Measurements from ENCODE around the gene SLC22A6. TPM values are rescaled to one million over a fixed set of nuclear protein-coding genes. Genes with fewer than 3 reads are reported as not detected.

Gene SLC22A6
- total RNA-seq, 4 donors from 2014 or later = not detected

GRCh38 chr11:62988276-62988675 is 3.5 kb upstream of the SLC22A6 start:
- DNase-seq (ENCODE audit: low spot score) = no peak
- ATAC-seq (ENCODE audit: low FRiP score) = no peak
- TF ChIP-seq, protein P1, sequence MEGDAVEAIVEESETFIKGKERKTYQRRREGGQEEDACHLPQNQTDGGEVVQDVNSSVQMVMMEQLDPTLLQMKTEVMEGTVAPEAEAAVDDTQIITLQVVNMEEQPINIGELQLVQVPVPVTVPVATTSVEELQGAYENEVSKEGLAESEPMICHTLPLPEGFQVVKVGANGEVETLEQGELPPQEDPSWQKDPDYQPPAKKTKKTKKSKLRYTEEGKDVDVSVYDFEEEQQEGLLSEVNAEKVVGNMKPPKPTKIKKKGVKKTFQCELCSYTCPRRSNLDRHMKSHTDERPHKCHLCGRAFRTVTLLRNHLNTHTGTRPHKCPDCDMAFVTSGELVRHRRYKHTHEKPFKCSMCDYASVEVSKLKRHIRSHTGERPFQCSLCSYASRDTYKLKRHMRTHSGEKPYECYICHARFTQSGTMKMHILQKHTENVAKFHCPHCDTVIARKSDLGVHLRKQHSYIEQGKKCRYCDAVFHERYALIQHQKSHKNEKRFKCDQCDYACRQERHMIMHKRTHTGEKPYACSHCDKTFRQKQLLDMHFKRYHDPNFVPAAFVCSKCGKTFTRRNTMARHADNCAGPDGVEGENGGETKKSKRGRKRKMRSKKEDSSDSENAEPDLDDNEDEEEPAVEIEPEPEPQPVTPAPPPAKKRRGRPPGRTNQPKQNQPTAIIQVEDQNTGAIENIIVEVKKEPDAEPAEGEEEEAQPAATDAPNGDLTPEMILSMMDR (IDR thresholded peaks at IDR 0.05) = no peak

- DNase-seq (ENCODE audit: low spot score) (no peak), ATAC-seq (ENCODE audit: low FRiP score) (no peak)
- TF ChIP-seq, protein P1 (IDR thresholded peaks at IDR 0.05) = no peak
These were observed 429 bp upstream of the SLC22A6 start for GRCh38 chr11:62985041-62985750.

DNA sequence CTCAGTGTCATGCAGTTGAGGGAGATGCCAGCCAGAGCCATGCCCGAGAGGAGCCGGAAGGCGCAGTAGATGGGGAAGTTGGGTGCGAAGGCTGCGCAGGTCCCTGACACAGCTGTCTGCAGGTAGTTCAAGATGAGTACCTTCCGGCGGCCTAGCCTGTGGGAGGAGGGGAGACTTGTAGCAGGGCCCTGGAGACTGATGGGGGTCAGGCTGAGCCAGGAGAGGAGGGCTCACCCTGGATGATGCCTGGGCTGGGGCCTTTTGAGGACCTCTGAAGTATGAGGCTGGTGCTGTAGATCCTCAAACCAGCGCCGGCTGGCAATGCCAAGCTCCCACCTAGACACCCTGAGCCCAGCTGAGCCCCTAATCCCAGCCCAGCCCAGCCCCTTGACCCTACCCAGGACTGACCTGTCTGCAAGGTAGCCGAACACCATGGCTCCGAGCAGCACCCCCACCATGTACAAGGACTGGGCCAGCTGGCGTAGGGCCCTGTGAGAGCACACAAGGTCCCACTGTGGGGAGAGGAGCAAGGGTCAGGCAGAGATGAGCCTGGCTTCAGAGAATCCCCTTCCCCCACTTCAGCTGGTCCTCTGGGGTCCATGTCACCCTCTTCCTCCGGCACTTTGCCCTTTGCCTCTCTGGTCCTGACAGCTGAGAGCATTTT is 1.1 kb downstream of the SLC22A6 start:
- DNase-seq (ENCODE audit: low spot score) (no peak), ATAC-seq (ENCODE audit: low FRiP score) (no peak)
- TF ChIP-seq, protein P1 (IDR thresholded peaks at IDR 0.05) = no peak

DNA sequence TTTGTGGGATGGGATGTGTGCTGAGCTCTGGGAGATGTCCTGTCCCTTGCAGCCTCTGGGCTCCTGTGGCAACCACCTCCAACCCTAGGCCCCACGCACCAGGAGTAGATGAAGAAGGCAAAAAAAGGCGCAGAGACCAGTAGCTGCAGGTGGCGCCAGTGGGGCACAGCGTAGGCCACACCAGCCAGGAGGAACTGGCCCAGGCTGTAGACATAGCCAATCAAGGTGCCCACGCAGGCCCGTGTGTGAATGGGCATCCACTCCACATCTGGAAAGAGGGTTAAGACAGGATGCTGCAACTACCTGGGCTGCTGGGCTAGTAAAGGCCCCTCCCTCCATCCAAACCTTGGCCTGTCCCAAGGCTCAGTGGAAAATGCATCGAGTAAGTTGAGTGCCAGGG is 3.0 kb downstream of the SLC22A6 start:
- no peak for DNase-seq (ENCODE audit: low spot score)
- TF ChIP-seq, protein P1 (IDR thresholded peaks at IDR 0.05) = no peak
- no peak for ATAC-seq (ENCODE audit: low FRiP score)

DNA sequence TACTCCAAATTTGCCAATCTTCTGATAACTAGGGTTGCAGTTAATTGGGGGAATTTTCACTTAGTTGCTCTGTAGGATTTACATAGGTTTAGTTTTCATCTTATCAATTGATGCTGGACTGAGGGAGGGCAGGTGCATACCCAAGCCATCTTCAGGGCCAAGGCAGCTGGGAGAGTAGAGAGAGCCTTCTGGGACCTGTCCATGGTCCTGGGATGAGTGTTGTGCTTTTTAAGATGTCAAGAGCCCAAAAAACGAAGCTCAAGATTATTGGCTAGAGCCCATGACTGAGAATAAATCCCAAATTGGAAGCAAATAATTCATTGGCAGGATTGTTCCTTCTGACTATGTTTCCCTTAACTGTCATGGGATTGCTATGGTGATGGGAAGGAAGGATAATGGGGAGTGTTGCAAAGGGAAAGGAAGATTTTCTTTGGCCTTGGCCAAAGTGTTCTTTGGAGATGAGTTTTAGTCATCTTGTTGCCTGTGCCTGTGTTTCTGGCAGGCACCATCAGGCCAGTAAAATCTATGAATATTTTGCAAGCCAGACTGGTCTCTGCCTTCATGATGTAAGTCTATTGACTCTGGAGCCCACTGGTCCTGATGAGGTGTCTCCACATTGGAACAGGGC is 4.5 kb downstream of the SLC22A6 start:
- DNase-seq (ENCODE audit: low spot score) = no peak
- ATAC-seq (ENCODE audit: low FRiP score) = no peak
- TF ChIP-seq, protein P1 (IDR thresholded peaks at IDR 0.05) = no peak

GRCh38 chr11:62976109-62976508 is 8.7 kb downstream of the SLC22A6 start:
- DNase-seq (ENCODE audit: low spot score) (no peak), ATAC-seq (ENCODE audit: low FRiP score) (no peak)
- TF ChIP-seq, protein P1 (IDR thresholded peaks at IDR 0.05) = no peak

Data from omental fat pad (tissue), 4 donors.